Ecto neural progenitor cell (in vitro differentiated cells): ENCODE results near the gene POGZ.

Experiments
- DNase-seq: peaks from one replicate; pipeline ENCODE4 v3.0.0-alpha.2; 2018; ENCODE audit warnings: low spot score

POGZ gene

DNA sequence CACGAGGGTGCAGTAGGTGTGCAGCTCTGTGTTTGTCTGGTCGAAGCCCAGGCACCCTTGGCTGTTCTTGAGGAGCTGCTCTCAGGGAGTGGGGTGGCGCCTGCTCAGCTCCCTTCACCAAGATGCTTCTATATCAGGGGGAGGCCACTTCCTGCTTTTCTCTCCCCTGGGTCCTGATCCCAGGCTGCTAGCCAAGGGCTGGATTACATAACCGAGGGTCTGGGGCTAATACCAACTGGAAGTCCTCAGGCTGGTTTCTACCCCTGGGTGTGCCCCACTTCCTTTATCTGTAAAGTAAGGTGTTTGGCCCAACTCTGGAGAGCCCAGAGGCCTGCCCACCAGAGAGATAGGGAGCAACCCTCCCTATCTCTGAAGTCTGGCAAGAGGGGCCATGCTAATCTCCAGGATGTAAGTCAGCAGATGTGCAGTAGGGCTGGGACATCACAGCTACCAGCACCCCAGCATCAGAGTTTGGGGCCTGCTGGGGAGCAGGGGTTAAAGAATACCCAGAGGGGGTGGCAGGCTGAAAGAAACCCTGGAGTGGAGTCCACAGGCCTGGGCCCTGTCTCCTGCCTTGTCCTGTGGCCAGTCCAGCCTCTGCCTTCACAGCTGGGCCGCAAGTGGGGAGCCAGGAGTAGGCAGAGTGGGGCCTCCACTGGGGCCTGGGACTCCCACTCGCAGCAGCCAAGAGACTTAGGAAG is 88.9 kb downstream of the POGZ start:
- DNase-seq: no peak

DNA sequence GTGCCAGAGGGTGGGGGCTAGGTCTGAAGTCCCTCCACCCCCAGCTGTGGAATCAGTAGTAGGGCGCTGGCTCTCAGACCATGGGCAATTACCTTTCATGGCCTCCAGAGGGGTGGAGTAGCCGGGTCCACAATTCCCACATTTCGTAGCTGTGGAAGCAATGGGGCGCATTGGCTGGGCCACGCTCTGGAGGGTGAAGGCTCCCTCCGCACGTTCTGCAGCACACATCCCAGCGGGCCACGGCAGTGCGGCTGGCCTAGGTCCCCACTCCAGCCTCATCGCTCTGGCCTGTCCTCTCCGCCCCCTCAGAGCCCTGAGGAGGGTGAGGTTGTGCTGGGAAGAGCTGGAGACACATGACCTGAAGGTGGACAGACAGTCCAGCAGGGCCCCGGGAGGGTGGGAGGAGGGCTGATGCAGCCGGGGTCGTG is 89.7 kb downstream of the POGZ start:
- DNase-seq: no peak

DNA sequence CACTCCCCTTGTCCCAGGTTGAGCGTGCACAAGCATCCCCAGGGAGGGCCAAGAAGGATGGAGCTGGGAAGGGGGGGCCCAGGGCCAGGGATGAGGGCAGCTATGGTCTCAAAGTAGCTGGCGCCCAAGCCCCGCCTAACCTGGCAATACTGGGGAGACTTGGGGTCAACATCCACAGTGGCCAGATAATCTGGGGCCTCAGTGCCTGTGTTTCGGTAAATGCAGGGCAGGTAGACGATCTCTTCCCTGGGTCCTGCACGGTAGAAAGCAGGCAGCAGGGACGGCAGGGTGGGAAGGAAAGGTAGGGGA is 90.0 kb downstream of the POGZ start:
- DNase-seq: no peak

DNA sequence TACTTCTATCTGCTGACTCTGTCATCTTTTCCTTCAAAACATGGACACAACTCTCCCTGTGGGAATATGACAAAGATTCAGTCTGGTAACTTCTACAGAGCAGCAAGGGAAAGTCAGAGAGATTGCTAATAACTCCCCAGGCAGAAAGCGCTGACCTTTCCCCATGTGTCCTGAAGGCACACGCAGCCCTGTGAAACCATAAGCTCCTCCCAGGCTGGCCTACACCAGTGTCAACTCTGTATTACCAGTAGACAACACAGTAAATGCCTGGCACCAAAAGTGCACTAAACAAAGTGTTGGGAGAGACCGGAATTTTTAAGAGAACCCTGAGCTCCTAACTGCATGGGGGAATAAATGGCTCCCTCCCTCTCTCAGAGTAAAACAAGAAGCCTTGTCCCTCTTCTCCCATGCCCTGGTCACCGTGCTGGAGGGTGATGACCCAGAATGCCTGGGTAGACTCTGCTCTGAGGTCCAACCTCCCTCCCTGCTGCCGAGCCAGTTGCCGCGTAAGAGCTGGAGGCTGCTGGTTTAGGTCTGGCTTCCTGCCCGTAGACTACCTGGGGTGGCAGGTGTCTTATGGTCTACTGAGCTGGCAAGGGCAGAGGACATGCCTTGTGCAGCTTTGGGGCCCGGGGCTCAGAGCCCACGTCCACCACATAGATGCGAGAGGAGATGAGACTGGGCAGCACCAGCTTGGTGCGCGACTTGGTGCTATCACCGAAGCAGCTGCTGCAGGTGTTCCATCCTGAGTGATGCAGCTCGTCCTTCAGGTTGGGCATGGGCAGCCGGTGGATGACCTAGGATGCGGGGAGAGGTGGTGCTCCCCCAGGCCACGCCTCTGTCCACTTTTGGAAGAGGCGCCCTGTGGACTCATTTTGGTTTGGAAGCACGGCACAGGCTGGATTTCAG is 90.6 kb downstream of the POGZ start:
- no peak for DNase-seq

DNA sequence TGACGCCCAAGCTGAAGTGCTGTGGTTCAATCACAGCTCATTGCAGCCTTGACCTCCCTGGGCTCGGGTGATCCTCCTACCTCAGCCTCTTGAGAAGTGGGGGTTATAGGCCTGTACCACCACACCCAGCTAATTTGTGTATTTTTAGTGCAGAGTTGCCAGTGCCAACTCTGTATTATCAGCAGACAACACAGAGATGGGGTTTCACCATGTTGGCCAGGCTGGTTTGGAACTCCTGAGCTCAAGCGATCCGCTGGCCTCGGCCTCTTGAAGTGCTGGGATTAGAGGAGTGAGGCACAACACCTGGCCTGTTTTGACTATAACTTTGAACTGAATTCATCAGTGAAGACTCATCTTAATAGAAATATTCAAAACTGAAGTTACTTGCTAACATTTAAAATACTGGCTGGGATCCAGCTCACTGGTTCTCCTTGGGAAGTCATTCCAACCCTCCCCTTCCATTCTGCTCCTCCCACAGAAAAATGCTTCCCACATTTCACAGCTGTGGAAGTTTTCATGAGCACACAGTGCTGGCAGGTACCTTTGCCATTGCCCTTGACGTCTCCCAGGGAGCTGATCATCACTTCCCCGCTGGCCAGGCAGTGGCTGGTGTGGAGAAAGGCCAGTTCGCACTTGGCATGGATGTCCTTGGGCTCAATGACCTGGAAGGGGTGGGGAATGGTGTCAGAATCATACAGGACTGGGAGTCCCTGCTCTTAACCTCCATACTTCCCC is 91.5 kb downstream of the POGZ start:
- no peak for DNase-seq

DNA sequence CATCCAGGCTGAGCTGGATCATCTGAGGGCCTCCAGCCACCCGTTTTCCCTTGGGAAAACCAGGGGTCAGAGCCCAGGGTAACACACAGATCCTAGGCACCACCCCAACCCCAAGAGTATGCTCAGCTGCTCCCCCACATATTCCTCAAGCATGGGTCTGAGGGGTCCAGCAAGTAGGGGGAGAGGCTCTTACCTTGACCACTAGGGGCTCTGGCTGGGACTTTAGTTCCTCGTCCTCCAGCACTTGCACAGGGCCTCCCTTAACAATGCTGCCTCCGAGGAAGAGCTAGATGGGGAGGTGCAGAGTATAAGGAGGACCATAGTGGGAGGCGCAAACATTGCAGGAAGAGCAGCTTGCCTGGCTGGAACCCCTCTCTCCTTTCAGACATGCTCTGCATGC is 94.3 kb downstream of the POGZ start:
- DNase-seq: no peak

DNA sequence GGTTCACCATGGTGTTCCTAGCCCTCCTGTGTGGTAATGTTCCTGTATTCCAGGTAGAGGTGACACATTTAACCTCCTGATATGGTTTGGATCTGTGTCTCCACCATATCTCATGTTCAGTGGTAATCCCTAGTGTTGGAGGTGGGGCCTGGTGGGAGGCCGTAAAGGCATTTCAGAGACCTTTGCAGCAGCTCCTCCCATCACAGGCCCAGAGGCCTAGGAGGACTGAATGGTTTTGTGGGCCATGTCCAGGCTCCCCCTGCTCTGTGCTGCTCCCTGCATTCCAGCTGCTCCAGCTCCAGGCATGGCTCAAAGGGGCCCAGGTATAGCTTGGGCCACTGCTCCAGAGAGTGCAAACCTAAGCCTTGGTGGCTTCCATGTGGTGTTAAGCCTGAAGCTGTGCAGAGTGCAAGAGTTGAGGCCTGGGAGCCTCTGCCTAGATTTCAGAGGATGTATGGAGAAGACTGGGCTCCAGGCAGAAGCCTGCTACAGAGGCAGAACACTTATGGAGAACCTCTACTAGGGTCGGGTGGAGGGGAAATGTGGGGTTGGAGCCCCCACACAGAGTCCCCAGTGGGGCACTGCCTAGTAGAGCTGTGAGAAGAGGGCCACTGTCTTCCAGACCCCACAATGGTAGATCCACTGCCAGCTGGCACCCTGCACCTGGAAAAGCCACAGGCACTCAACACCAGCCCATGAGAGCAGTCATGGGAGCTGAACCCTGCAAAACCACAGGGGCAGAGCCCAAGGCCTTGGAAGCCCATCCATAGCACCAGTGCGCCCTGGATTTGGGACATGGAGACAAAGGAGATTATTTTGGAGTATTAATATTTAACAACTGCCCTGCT is 96.8 kb downstream of the POGZ start:
- no peak for DNase-seq

DNA sequence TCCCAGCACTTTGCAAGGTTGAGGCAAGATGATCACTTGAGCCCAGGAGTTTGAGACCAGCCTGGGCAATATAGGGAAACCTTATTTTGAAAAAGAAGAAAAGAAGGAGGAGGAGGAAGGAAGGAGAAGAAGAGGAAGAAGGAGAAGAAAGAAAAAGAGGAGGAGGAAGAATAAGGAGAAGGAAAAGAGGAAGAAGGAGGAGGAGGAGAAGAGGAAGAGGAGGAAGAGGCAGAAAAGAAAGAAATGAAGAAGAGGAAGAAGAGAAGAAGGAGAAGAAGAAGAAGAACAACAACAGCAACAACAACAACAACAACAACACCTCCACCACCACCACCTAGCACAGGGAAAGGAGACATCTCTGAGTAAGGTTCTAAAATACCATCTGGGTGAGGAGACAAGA is 97.4 kb downstream of the POGZ start:
- no peak for DNase-seq

DNA sequence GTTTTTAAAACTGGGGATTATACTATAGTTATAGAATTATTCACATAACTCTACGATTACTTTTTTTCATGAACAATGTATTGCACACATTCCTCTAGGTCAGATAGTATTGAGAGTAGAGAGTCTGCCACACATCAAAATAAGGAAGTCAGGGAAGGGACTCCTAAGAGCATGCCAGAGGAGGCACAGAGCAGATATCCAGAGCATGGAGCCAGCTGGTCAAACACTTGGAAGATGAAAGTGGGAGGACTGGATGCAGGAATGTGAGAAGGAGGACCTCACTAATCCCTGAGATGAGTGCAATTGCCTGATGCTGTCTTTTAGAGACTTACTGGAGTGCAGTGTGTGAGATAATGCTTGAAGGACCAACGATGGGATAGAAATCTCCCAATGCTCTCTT is 102.6 kb downstream of the POGZ start:
- no peak for DNase-seq
